Measurements from ENCODE around the gene CYP3A4.
A peak's percentile ranks its signal among the peaks of the same experiment; 100 is the strongest.

Gene CYP3A4

GRCh38 chr7:99766484-99767099, 17.4 kb downstream of the CYP3A4 start (continued):
- TF ChIP-seq ZNF18 (tag by site-specific recombination; IDR thresholded peaks at IDR 0.05): no peak
- no peak for TF ChIP-seq ZNF521 (tag by site-specific recombination; IDR thresholded peaks at IDR 0.05)
- TF ChIP-seq ZBTB10 (tag by site-specific recombination; IDR thresholded peaks at IDR 0.05): no peak
- no peak for TF ChIP-seq ZNF518A (tag by site-specific recombination; conservative IDR thresholded peaks at IDR 0.05; ENCODE audit: low read depth)
- 0 out of 2 replicates have a peak, but pooled peaks have one; percentile 40 for TF ChIP-seq SCRT2 (tag by site-specific recombination; IDR thresholded peaks at IDR 0.05)
- no peak for TF ChIP-seq BCL11B (tag by site-specific recombination; IDR thresholded peaks at IDR 0.05; ENCODE audit: low read depth)
- TF ChIP-seq SP7 (tag by site-specific recombination; IDR thresholded peaks at IDR 0.05): peak; percentile 72
- no peak for TF ChIP-seq TRIM28 (IDR thresholded peaks at IDR 0.05; ENCODE audit: borderline replicate concordance, low read length)
- TF ChIP-seq ZNF335 (tag by site-specific recombination; conservative IDR thresholded peaks at IDR 0.05): peak; percentile 81
- TF ChIP-seq ZNF629 (tag by site-specific recombination; IDR thresholded peaks at IDR 0.05): 0 out of 2 replicates have a peak, but pooled peaks have one; percentile 21
- TF ChIP-seq ZNF623 (tag by site-specific recombination; IDR thresholded peaks at IDR 0.05): no peak
- TF ChIP-seq ZNF704 (tag by site-specific recombination; IDR thresholded peaks at IDR 0.05): no peak
- TF ChIP-seq KLF8 (tag by site-specific recombination; IDR thresholded peaks at IDR 0.05): no peak
- TF ChIP-seq ZNF416 (tag by site-specific recombination; IDR thresholded peaks at IDR 0.05): no peak
- no peak for TF ChIP-seq ZBTB48 (tag by site-specific recombination; IDR thresholded peaks at IDR 0.05)
- no peak for TF ChIP-seq ZNF214 (tag by site-specific recombination; IDR thresholded peaks at IDR 0.05; ENCODE audit: borderline replicate concordance)
- TF ChIP-seq ZNF132 (tag by site-specific recombination; IDR thresholded peaks at IDR 0.05; ENCODE audit: borderline replicate concordance): no peak
- no peak for TF ChIP-seq ZNF558 (tag by site-specific recombination; IDR thresholded peaks at IDR 0.05)
- TF ChIP-seq ZNF660 (tag by site-specific recombination; IDR thresholded peaks at IDR 0.05): 0 out of 2 replicates have a peak, but pooled peaks have one; percentile 53
- TF ChIP-seq SETDB1 (IDR thresholded peaks at IDR 0.05; ENCODE audit: insufficient read length, low read length): no peak
- no peak for TF ChIP-seq TCF7L2 (IDR thresholded peaks at IDR 0.05; ENCODE audit: borderline replicate concordance, low read depth, low read length)
- TF ChIP-seq, protein P1, sequence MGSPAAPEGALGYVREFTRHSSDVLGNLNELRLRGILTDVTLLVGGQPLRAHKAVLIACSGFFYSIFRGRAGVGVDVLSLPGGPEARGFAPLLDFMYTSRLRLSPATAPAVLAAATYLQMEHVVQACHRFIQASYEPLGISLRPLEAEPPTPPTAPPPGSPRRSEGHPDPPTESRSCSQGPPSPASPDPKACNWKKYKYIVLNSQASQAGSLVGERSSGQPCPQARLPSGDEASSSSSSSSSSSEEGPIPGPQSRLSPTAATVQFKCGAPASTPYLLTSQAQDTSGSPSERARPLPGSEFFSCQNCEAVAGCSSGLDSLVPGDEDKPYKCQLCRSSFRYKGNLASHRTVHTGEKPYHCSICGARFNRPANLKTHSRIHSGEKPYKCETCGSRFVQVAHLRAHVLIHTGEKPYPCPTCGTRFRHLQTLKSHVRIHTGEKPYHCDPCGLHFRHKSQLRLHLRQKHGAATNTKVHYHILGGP (tag by site-specific recombination; IDR thresholded peaks at IDR 0.05): peak; percentile 99
- TF ChIP-seq SP3 (tag by site-specific recombination; IDR thresholded peaks at IDR 0.05): no peak
- no peak for TF ChIP-seq ZNF248 (tag by site-specific recombination; IDR thresholded peaks at IDR 0.05)
- TF ChIP-seq MZF1 (tag by site-specific recombination; IDR thresholded peaks at IDR 0.05; ENCODE audit: borderline replicate concordance): no peak
- 0 out of 2 replicates have a peak, but pooled peaks have one; percentile 27 for TF ChIP-seq ZXDB (tag by site-specific recombination; IDR thresholded peaks at IDR 0.05)

All from HEK293 (cell line).